ENCODE measurements around the gene JAM3. TPM values are rescaled to one million over a fixed set of nuclear protein-coding genes. Genes with fewer than 3 reads are reported as not detected.

Gene JAM3
- total RNA-seq, 2 experiments from 2014 or later: 13.5 to 15.3 TPM

DNA sequence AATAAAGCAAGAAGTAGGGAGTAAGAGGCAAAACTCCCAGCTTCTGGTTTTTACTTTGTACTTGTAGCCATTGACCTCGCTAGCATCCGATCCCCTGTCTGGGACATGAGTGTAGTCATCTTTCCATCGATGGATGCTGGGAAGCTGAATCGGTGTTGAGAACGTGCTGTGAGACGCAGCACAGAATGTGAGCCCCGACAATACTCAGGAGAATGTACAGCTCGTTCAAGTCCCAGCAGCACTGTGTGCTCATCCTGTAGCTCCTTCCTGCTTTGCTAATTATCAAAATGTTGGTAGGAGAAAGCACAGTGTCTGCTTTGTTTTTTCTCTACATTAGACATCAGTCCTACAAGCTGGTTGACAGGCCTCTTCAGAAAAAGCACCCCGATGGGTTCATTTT lies 56.6 kb downstream of the JAM3 start:
- POLR2A ChIA-PET: no interaction called here
- TF ChIP-seq, protein P1, sequence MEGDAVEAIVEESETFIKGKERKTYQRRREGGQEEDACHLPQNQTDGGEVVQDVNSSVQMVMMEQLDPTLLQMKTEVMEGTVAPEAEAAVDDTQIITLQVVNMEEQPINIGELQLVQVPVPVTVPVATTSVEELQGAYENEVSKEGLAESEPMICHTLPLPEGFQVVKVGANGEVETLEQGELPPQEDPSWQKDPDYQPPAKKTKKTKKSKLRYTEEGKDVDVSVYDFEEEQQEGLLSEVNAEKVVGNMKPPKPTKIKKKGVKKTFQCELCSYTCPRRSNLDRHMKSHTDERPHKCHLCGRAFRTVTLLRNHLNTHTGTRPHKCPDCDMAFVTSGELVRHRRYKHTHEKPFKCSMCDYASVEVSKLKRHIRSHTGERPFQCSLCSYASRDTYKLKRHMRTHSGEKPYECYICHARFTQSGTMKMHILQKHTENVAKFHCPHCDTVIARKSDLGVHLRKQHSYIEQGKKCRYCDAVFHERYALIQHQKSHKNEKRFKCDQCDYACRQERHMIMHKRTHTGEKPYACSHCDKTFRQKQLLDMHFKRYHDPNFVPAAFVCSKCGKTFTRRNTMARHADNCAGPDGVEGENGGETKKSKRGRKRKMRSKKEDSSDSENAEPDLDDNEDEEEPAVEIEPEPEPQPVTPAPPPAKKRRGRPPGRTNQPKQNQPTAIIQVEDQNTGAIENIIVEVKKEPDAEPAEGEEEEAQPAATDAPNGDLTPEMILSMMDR (IDR thresholded peaks at IDR 0.05): no peak
- Histone ChIP-seq H3K4me3 (ENCODE audit: low read length) (no peak overlapping the region), H3K9me3 (ENCODE audit: control insufficient read depth in 1 of 2, insufficient read depth in 1 of 2, low read length in 2 of 2) (peaks cover 0 to 4% of the 10 kb centered on the region in 2 experiments), H3K27me3 (ENCODE audit: control insufficient read depth in 1 of 2, insufficient read depth in 2 of 2, low read length in 2 of 2) (peaks cover 3 to 15% of the 10 kb centered on the region in 2 experiments), H3K27ac (ENCODE audit: low read depth in 1 of 2, low read length in 2 of 2) (no peak overlapping the region), H3K4me1 (ENCODE audit: insufficient read depth, low read length) (peaks cover 5% of the 10 kb centered on the region), H3K36me3 (ENCODE audit: insufficient read depth, low read length) (no peaks in the 10 kb centered on the region)
- no peak overlapping the region for H3K4me3 Mint-ChIP-seq
- DNase-seq: no peak
- no peak overlapping the region for H3K27ac Mint-ChIP-seq
- no peaks in the 10 kb centered on the region for H3K9me3 Mint-ChIP-seq
- peaks cover 18% of the 10 kb centered on the region for H3K4me1 Mint-ChIP-seq (ENCODE audit: low read depth)
- CTCF ChIA-PET: no interaction called here
- H3K27me3 Mint-ChIP-seq: peaks cover 43% of the 10 kb centered on the region
- intact Hi-C loops (cut with DNase I, micrococcal nuclease): no loop called here
- H3K36me3 Mint-ChIP-seq (ENCODE audit: low read depth): peaks cover 6% of the 10 kb centered on the region
- no peak for ATAC-seq (ENCODE audit: poor library complexity)

DNA sequence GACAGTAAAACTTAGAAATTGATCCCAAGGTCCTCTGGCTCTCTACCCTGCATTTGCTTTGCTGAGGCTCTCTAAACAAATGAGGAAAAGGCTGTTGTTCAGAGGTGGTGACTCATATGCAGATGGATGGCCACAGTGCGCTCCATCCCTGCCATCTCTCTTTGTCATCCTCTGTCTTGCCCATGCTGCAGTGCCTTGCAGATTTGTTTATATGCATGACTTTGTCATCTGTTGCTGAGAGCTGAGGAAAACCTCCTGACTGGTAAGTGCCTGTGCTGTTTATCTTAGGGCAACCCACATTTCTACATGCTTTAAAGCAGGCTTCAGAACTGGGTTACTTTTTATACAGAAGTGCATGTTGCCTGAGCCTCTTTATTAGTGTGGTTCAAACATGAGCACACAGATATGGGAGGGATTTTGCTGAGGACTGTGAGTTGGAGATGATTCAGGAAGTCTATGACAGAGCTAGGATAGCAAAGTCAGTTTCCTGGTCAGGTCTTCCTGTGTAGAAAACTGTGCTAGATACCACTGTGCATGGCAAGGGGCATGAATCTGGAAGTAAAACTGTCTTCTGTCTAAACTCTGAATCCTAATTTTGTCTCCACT lies 57.4 kb downstream of the JAM3 start:
- ChIA-PET CTCF (no interaction called here), POLR2A (no interaction called here)
- peaks cover 18% of the 10 kb centered on the region for H3K4me1 Mint-ChIP-seq (ENCODE audit: low read depth)
- H3K36me3 Mint-ChIP-seq (ENCODE audit: low read depth): peaks cover 12% of the 10 kb centered on the region
- peaks cover 3 to 15% of the 10 kb centered on the region in 2 experiments for H3K27me3 ChIP-seq (ENCODE audit: control insufficient read depth in 1 of 2, insufficient read depth in 2 of 2, low read length in 2 of 2)
- intact Hi-C loops (cut with DNase I, micrococcal nuclease): no loop called here
- peaks cover 39% of the 10 kb centered on the region for H3K27me3 Mint-ChIP-seq
- H3K27ac Mint-ChIP-seq: no peak overlapping the region
- no peaks in the 10 kb centered on the region for H3K36me3 ChIP-seq (ENCODE audit: insufficient read depth, low read length)
- peaks cover 2 to 4% of the 10 kb centered on the region in 2 experiments for H3K9me3 ChIP-seq (ENCODE audit: control insufficient read depth in 1 of 2, insufficient read depth in 1 of 2, low read length in 2 of 2)
- H3K4me3 ChIP-seq (ENCODE audit: low read length): no peak overlapping the region
- no peak overlapping the region for H3K27ac ChIP-seq (ENCODE audit: low read depth in 1 of 2, low read length in 2 of 2)
- H3K9me3 Mint-ChIP-seq: peaks cover 2% of the 10 kb centered on the region
- peaks cover 5% of the 10 kb centered on the region for H3K4me1 ChIP-seq (ENCODE audit: insufficient read depth, low read length)
- no peak for DNase-seq
- no peak overlapping the region for H3K4me3 Mint-ChIP-seq
- TF ChIP-seq, protein P1 (IDR thresholded peaks at IDR 0.05): no peak
- ATAC-seq (ENCODE audit: poor library complexity): no peak

DNA sequence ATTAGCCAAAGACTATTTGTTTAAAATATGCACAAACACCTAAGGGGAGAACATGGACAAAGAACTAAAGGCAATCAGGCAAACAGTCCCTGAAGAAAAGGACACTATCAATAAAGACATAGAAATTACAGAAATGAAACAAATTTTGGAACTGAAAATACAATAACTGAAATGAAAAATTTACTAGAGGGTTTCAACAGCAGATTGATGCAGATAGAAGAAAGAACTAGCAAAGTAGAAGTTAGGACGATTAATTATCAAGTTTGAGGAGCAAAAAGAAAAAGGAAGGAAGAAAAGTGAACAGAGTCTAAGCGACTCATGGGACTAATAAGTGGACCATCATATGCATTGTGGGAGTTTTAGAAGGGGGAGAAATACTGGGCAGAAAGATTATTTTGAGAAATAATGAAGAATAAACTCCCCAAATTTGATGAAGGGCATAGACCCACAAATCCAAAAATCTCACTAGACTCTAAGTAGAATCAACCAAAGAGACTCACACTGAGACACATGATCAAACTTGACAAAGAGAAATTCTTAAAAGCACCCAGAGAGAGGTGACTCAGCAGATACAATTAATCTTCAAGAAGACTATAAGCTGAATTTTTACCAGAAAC lies 62.9 kb downstream of the JAM3 start:
- H3K4me1 Mint-ChIP-seq (ENCODE audit: low read depth): no peaks in the 10 kb centered on the region
- Histone ChIP-seq H3K27me3 (ENCODE audit: control insufficient read depth in 1 of 2, insufficient read depth in 2 of 2, low read length in 2 of 2) (no peaks in the 10 kb centered on the region), H3K36me3 (ENCODE audit: insufficient read depth, low read length) (no peaks in the 10 kb centered on the region), H3K4me3 (ENCODE audit: low read length) (no peak overlapping the region), H3K9me3 (ENCODE audit: control insufficient read depth in 1 of 2, insufficient read depth in 1 of 2, low read length in 2 of 2) (peaks cover 4 to 15% of the 10 kb centered on the region in 2 experiments), H3K4me1 (ENCODE audit: insufficient read depth, low read length) (no peaks in the 10 kb centered on the region), H3K27ac (ENCODE audit: low read depth in 1 of 2, low read length in 2 of 2) (no peak overlapping the region)
- TF ChIP-seq, protein P1 (IDR thresholded peaks at IDR 0.05): no peak
- ATAC-seq (ENCODE audit: poor library complexity) (no peak), DNase-seq (no peak)
- H3K27me3 Mint-ChIP-seq: no peaks in the 10 kb centered on the region
- intact Hi-C loops (cut with DNase I, micrococcal nuclease): no loop called here
- no peak overlapping the region for H3K4me3 Mint-ChIP-seq
- POLR2A ChIA-PET: no interaction called here
- CTCF ChIA-PET: no interaction called here
- H3K27ac Mint-ChIP-seq: no peak overlapping the region
- H3K9me3 Mint-ChIP-seq: peaks cover 14% of the 10 kb centered on the region
- peaks cover 22% of the 10 kb centered on the region for H3K36me3 Mint-ChIP-seq (ENCODE audit: low read depth)
